ENCODE data around the gene FKBP8.

Gene FKBP8

DNA sequence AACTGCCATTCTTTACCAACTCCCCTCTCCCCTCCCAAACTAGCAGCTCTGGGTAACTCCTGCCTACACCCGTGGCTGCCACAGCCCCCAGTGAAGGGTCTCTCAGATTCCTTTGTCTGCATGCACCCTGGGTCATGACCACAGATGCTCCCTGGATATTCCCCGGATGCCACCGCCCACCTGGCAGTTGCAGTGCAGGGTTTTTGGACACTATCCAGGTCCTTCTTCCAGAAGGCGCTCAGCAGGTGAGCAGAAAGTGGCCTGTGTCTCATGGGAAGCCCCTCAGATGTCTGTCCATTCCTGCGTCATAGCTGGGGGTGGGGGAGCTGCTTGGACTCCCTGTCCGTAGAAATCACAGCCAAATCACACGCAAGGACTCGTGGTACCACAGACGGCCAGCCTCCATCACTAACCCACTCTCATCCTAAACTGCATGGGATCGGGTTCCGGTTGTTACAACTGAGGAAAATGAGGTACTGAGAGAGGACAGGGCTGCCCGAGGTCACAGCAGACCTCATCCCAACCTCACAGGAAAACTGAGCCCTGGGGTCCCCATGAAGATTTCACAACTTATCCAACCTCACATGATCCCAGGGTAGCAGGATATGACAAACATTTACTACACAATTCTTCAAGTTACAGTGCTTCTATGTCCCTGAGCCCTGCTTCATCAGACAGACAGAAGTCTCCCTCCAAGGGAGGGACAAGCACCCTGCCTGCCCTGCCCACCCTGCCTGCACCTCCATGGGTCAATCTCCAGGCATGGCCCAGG, 60.1 kb downstream of the FKBP8 start:
- Histone ChIP-seq H3K9me3 (ENCODE audit: control insufficient read depth, insufficient read depth, low read length) (no peaks in the 10 kb centered on the region), H3K4me1 (ENCODE audit: insufficient read depth, low read length) (peaks cover 9% of the 10 kb centered on the region; the same call in 1 of the 2 replicates), H3K36me3 (ENCODE audit: insufficient read depth, low read length) (no peaks in the 10 kb centered on the region), H3K9ac (ENCODE audit: low read depth, low read length) (no peak overlapping the region)
